HuH-7.5 (cell line): ENCODE results near the gene XIST.
"Not testable (repeated sequence)": the region's sequence is repeated elsewhere in the genome, so short reads cannot be mapped to it uniquely, and the experiment has no call there.

Experiments
- DNase-seq: peaks from one replicate; pipeline ENCODE4 v3.0.0; 2011; ENCODE audit warnings: low spot score

Gene XIST

GRCh38 chrX:73799888-73800287 lies 52.6 kb downstream of the XIST start:
- DNase-seq: no peak

- DNase-seq: not testable (repeated sequence)
These were observed 60.0 kb downstream of the XIST start for GRCh38 chrX:73792511-73792910.

GRCh38 chrX:73785493-73785892 lies 67.0 kb downstream of the XIST start:
- DNase-seq: no peak
